ENCODE results near the gene SLC16A12.

Gene SLC16A12

GRCh38 chr10:89565180-89565579, 29.8 kb upstream of the SLC16A12 start:
- in situ Hi-C loops (cut with HindIII; ENCODE audit: low pct_ligation_motif_present, low sequenced_read_pairs), result no loop called here

GRCh38 chr10:89563861-89564478, 28.6 kb upstream of the SLC16A12 start:
- Histone ChIP-seq H3K27ac (no peak overlapping the region), H3K4me3 (ENCODE audit: low read depth, low read length) (no peak overlapping the region), H3K36me3 (replicated peaks) (no peaks in the 10 kb centered on the region), H3K27me3 (replicated peaks) (no peaks in the 10 kb centered on the region)
- TF ChIP-seq CTCF (IDR thresholded peaks at IDR 0.05; ENCODE audit: low read depth, low read length, missing control alignments), result peak; percentile 62
- peak; percentile 43 for DNase-seq
- in situ Hi-C loops (cut with HindIII; ENCODE audit: low pct_ligation_motif_present, low sequenced_read_pairs), result no loop called here

More at GRCh38 chr10:89565180-89565579, 29.8 kb upstream of the SLC16A12 start:
- Histone ChIP-seq H3K27ac (no peak overlapping the region), H3K36me3 (replicated peaks) (no peaks in the 10 kb centered on the region), H3K27me3 (replicated peaks) (no peaks in the 10 kb centered on the region), H3K4me3 (ENCODE audit: low read depth, low read length) (no peak overlapping the region)
- DNase-seq, result no peak
- TF ChIP-seq CTCF (IDR thresholded peaks at IDR 0.05; ENCODE audit: low read depth, low read length, missing control alignments), result no peak

GRCh38 chr10:89563311-89563710, 27.9 kb upstream of the SLC16A12 start:
- Histone ChIP-seq H3K27me3 (replicated peaks) (no peaks in the 10 kb centered on the region), H3K4me3 (ENCODE audit: low read depth, low read length) (no peak overlapping the region), H3K36me3 (replicated peaks) (no peaks in the 10 kb centered on the region), H3K27ac (no peak overlapping the region)
- DNase-seq, result no peak
- in situ Hi-C loops (cut with HindIII; ENCODE audit: low pct_ligation_motif_present, low sequenced_read_pairs), result no loop called here
- TF ChIP-seq CTCF (IDR thresholded peaks at IDR 0.05; ENCODE audit: low read depth, low read length, missing control alignments), result no peak

GRCh38 chr10:89556600-89556999, 21.2 kb upstream of the SLC16A12 start:
- Histone ChIP-seq H3K36me3 (replicated peaks) (no peaks in the 10 kb centered on the region), H3K27ac (no peak overlapping the region), H3K4me3 (ENCODE audit: low read depth, low read length) (no peak overlapping the region), H3K27me3 (replicated peaks) (no peaks in the 10 kb centered on the region)
- in situ Hi-C loops (cut with HindIII; ENCODE audit: low pct_ligation_motif_present, low sequenced_read_pairs), result no loop called here
- peak; percentile 60 for DNase-seq
- TF ChIP-seq CTCF (IDR thresholded peaks at IDR 0.05; ENCODE audit: low read depth, low read length, missing control alignments), result no peak

- in situ Hi-C loops (cut with HindIII; ENCODE audit: low pct_ligation_motif_present, low sequenced_read_pairs), result no loop called here
- peak; percentile 33 for DNase-seq
- H3K27me3 ChIP-seq (replicated peaks), result no peaks in the 10 kb centered on the region
Measured at GRCh38 chr10:89555688-89556445, 20.5 kb upstream of the SLC16A12 start.

More at GRCh38 chr10:89555688-89556445, 20.5 kb upstream of the SLC16A12 start:
- Histone ChIP-seq H3K36me3 (replicated peaks) (no peaks in the 10 kb centered on the region), H3K4me3 (ENCODE audit: low read depth, low read length) (no peak overlapping the region), H3K27ac (no peak overlapping the region)
- peak; percentile 38 for TF ChIP-seq CTCF (IDR thresholded peaks at IDR 0.05; ENCODE audit: low read depth, low read length, missing control alignments)

Measured in brain microvascular endothelial cell (primary cell).